ENCODE results near the gene BATF3. TPM values are rescaled to one million over a fixed set of nuclear protein-coding genes. Genes with fewer than 3 reads are reported as not detected.

Gene BATF3
- total and polyA plus RNA-seq, 2 donors (not counting 3 experiments of a cell fraction or from before 2014, with no cell fraction given), result 0.69 to 1.9 TPM

GRCh38 chr1:212745303-212745702 is 45.7 kb upstream of the BATF3 start:
- CTCF ChIA-PET, result interaction anchor here (1.0 kb wide), 1 partner anchor 80 kb away, joined by 4 read pairs; no protein-coding TSS in a partner anchor

GRCh38 chr1:212743901-212744475 is 44.3 kb upstream of the BATF3 start:
- ChIA-PET CTCF (interaction anchor here (0.9 to 2.1 kb wide), 3 partner anchors 17 to 136 kb away, joined by 3 to 12 read pairs (median 4); no protein-coding TSS in a partner anchor), POLR2A (no interaction called here)
- no peaks in the 10 kb centered on the region for H3K9me1 ChIP-seq (replicated peaks; ENCODE audit: control insufficient read depth, extremely low read depth, insufficient read depth, low read length)
- H2AFZ ChIP-seq (ENCODE audit: low read depth, low read length), result no peak overlapping the region
- no peak overlapping the region for H3K4me2 ChIP-seq (ENCODE audit: insufficient read depth, low read length)
- no TSS peak for BruUV-seq (replicated peaks)
- no peaks in the 10 kb centered on the region for H3K9me3 ChIP-seq (replicated peaks; ENCODE audit: control insufficient read depth, insufficient read depth, low read length)
- dilution Hi-C loops (cut with MboI; ENCODE audit: extremely low pct_ligation_motif_present, low sequenced_read_pairs), result no loop called here
- DNase-seq (ENCODE audit: low read depth, low spot score), result no peak
- H3K36me3 ChIP-seq (ENCODE audit: control insufficient read depth in 2 of 2, extremely low read depth in 1 of 2, insufficient read depth in 2 of 2, low read length in 2 of 2), result no peaks in the 10 kb centered on the region
- TF ChIP-seq, protein P1, sequence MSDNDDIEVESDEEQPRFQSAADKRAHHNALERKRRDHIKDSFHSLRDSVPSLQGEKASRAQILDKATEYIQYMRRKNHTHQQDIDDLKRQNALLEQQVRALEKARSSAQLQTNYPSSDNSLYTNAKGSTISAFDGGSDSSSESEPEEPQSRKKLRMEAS (IDR thresholded peaks at IDR 0.05; ENCODE audit: insufficient read depth, insufficient read length), result no peak
- TF ChIP-seq POLR2A (IDR thresholded peaks at IDR 0.05; ENCODE audit: low read depth, low read length), result no peak
- no peak for TF ChIP-seq GATA2 (IDR thresholded peaks at IDR 0.05; ENCODE audit: insufficient read depth, insufficient read length, low read depth, low read length)
- TF ChIP-seq MYC (IDR thresholded peaks at IDR 0.05; ENCODE audit: low read depth, low read length), result no peak
- TF ChIP-seq JUN (IDR thresholded peaks at IDR 0.05; ENCODE audit: borderline replicate concordance, insufficient read depth, insufficient read length, low read depth), result no peak
- no peak for TF ChIP-seq EZH2 (IDR thresholded peaks at IDR 0.05; ENCODE audit: borderline replicate concordance, low read depth, low read length, severe bottlenecking)
- TF ChIP-seq, protein P2, sequence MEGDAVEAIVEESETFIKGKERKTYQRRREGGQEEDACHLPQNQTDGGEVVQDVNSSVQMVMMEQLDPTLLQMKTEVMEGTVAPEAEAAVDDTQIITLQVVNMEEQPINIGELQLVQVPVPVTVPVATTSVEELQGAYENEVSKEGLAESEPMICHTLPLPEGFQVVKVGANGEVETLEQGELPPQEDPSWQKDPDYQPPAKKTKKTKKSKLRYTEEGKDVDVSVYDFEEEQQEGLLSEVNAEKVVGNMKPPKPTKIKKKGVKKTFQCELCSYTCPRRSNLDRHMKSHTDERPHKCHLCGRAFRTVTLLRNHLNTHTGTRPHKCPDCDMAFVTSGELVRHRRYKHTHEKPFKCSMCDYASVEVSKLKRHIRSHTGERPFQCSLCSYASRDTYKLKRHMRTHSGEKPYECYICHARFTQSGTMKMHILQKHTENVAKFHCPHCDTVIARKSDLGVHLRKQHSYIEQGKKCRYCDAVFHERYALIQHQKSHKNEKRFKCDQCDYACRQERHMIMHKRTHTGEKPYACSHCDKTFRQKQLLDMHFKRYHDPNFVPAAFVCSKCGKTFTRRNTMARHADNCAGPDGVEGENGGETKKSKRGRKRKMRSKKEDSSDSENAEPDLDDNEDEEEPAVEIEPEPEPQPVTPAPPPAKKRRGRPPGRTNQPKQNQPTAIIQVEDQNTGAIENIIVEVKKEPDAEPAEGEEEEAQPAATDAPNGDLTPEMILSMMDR (IDR thresholded peaks at IDR 0.05; ENCODE audit: extremely low read depth in 1 of 2, insufficient read depth in 1 of 2, low read depth in 1 of 2, low read length in 2 of 2), result no peak
- TF ChIP-seq FOS (IDR thresholded peaks at IDR 0.05; ENCODE audit: borderline replicate concordance, insufficient read depth, low read length), result no peak
- H3K27me3 ChIP-seq (ENCODE audit: control insufficient read depth in 2 of 2, insufficient read depth in 2 of 2, low read length in 2 of 2), result no peaks in the 10 kb centered on the region
- H4K20me1 ChIP-seq (replicated peaks; ENCODE audit: control insufficient read depth, extremely low read depth, insufficient read depth, low read length), result peaks cover 2% of the 10 kb centered on the region
- FAIRE-seq, result no peak
- intact Hi-C loops (cut with micrococcal nuclease), result no loop called here
- no peak overlapping the region for H3K4me3 ChIP-seq (replicated peaks in 1 of 3; ENCODE audit: insufficient read depth in 1 of 3, low read depth in 1 of 3, low read length in 3 of 3)
- no peaks in the 10 kb centered on the region for H3K4me1 ChIP-seq (ENCODE audit: control insufficient read depth, extremely low read depth, insufficient read depth, low read length)
- H3K79me2 ChIP-seq (ENCODE audit: control insufficient read depth, insufficient read depth, low read length), result no peaks in the 10 kb centered on the region
- H3K27ac ChIP-seq (ENCODE audit: insufficient read depth, low read depth, low read length), result no peak overlapping the region
- H3K9ac ChIP-seq (replicated peaks; ENCODE audit: extremely low read depth, insufficient read depth, low read length), result no peak overlapping the region

More at GRCh38 chr1:212745303-212745702, 45.7 kb upstream of the BATF3 start:
- no peaks in the 10 kb centered on the region for H3K79me2 ChIP-seq (ENCODE audit: control insufficient read depth, insufficient read depth, low read length)
- no peaks in the 10 kb centered on the region for H3K9me3 ChIP-seq (replicated peaks; ENCODE audit: control insufficient read depth, insufficient read depth, low read length)
- H3K9me1 ChIP-seq (replicated peaks; ENCODE audit: control insufficient read depth, extremely low read depth, insufficient read depth, low read length), result no peaks in the 10 kb centered on the region
- no peak overlapping the region for H3K4me2 ChIP-seq (ENCODE audit: insufficient read depth, low read length)
- intact Hi-C loops (cut with micrococcal nuclease), result no loop called here
- no peak for DNase-seq (ENCODE audit: low read depth, low spot score)
- TF ChIP-seq POLR2A (IDR thresholded peaks at IDR 0.05; ENCODE audit: low read depth, low read length) (no peak), EZH2 (IDR thresholded peaks at IDR 0.05; ENCODE audit: borderline replicate concordance, low read depth, low read length, severe bottlenecking) (no peak)
- H2AFZ ChIP-seq (ENCODE audit: low read depth, low read length), result no peak overlapping the region
- FAIRE-seq, result no peak
- H4K20me1 ChIP-seq (replicated peaks; ENCODE audit: control insufficient read depth, extremely low read depth, insufficient read depth, low read length), result peaks cover 2% of the 10 kb centered on the region
- H3K4me1 ChIP-seq (ENCODE audit: control insufficient read depth, extremely low read depth, insufficient read depth, low read length), result no peaks in the 10 kb centered on the region
- H3K4me3 ChIP-seq (replicated peaks in 1 of 3; ENCODE audit: insufficient read depth in 1 of 3, low read depth in 1 of 3, low read length in 3 of 3), result no peak overlapping the region
- no peak overlapping the region for H3K27ac ChIP-seq (ENCODE audit: insufficient read depth, low read depth, low read length)
- no peaks in the 10 kb centered on the region for H3K36me3 ChIP-seq (ENCODE audit: control insufficient read depth in 2 of 2, extremely low read depth in 1 of 2, insufficient read depth in 2 of 2, low read length in 2 of 2)
- dilution Hi-C loops (cut with MboI; ENCODE audit: extremely low pct_ligation_motif_present, low sequenced_read_pairs), result no loop called here
- BruUV-seq (replicated peaks), result no TSS peak
- no peaks in the 10 kb centered on the region for H3K27me3 ChIP-seq (ENCODE audit: control insufficient read depth in 2 of 2, insufficient read depth in 2 of 2, low read length in 2 of 2)
- POLR2A ChIA-PET, result interaction anchor here (0.8 kb wide), 1 partner anchor 269 kb away, joined by 3 read pairs; no protein-coding TSS in a partner anchor
- no peak overlapping the region for H3K9ac ChIP-seq (replicated peaks; ENCODE audit: extremely low read depth, insufficient read depth, low read length)

Data from endothelial cell of umbilical vein (primary cell).